CD4-positive, alpha-beta T cell treated with Interleukin-17A for 4 hours (primary cell): ENCODE results near the gene TLCD3A.
"Not testable (repeated sequence)": the region's sequence is repeated elsewhere in the genome, so short reads cannot be mapped to it uniquely, and the experiment has no call there.

ENCODE experiments used
- DNase-seq: peaks from one replicate; pipeline ENCODE4 v3.0.0-alpha.2; 2020; ENCODE audit warnings: mixed read lengths

The TLCD3A gene

GRCh38 chr17:789931-790873 is 57.8 kb downstream of the TLCD3A start:
- not testable (repeated sequence) for DNase-seq

- DNase-seq = not testable (repeated sequence)
These were observed 58.5 kb downstream of the TLCD3A start for GRCh38 chr17:790874-791247.

GRCh38 chr17:791829-792228 is 59.4 kb downstream of the TLCD3A start:
- no peak for DNase-seq

GRCh38 chr17:792277-792676 is 59.9 kb downstream of the TLCD3A start:
- DNase-seq = no peak
